ENCODE measurements around the gene ZNF639.

GRCh38 chr3:179308001-179308400 is 14.8 kb upstream of the ZNF639 start:
- TF ChIP-seq GATA2 (IDR thresholded peaks at IDR 0.05; ENCODE audit: low read depth, low read length) (no peak), GATA3 (IDR thresholded peaks at IDR 0.05; ENCODE audit: low read depth, low read length) (no peak)

Data from SH-SY5Y (cell line).